H9 (cell line): Measurements from ENCODE around the gene GATA2. TPM values are rescaled to one million over a fixed set of nuclear protein-coding genes. Genes with fewer than 3 reads are reported as not detected.

Experiments
- DNase-seq: peaks from one replicate; pipeline ENCODE4 v3.0.0-alpha.2; 2017
- H2AFZ ChIP-seq: one replicate; pipeline ENCODE4 v1.6.1; 2013; ENCODE audit warnings: mild to moderate bottlenecking, low read length, control low read depth, moderate library complexity
- H2AK5ac ChIP-seq: 2 replicates; pipeline ENCODE4 v1.6.1; 2013; ENCODE audit warnings: low read length, control low read depth, mixed read lengths; ENCODE audit not compliant: insufficient read length
- H2BK120ac ChIP-seq: one replicate; pipeline ENCODE4 v1.6.1; 2013; ENCODE audit warnings: low read depth, mild to moderate bottlenecking, low read length, control low read depth, inconsistent platforms; ENCODE audit not compliant: poor library complexity, severe bottlenecking
- H2BK12ac ChIP-seq: 2 replicates; pipeline ENCODE4 v1.6.1; 2013; ENCODE audit warnings: low read length, control low read depth, mixed read lengths, low read depth; ENCODE audit not compliant: insufficient read length
- H2BK15ac ChIP-seq: 2 replicates; pipeline ENCODE4 v1.6.1; 2013; ENCODE audit warnings: low read depth, low read length, control low read depth
- H2BK20ac ChIP-seq: one replicate; pipeline ENCODE4 v1.6.1; 2013; ENCODE audit warnings: low read depth, mild to moderate bottlenecking, low read length, control low read depth, inconsistent platforms; ENCODE audit not compliant: poor library complexity, severe bottlenecking
- H2BK5ac ChIP-seq: 2 replicates; pipeline ENCODE4 v1.6.1; 2013; ENCODE audit warnings: low read length, control low read depth, mixed read lengths; ENCODE audit not compliant: insufficient read length
- H3K14ac ChIP-seq: 2 replicates; pipeline ENCODE4 v1.6.1; 2013; ENCODE audit warnings: low read length, control low read depth; ENCODE audit not compliant: insufficient read depth
- H3K18ac ChIP-seq: 2 replicates; pipeline ENCODE4 v1.6.1; 2013; ENCODE audit warnings: low read depth, mild to moderate bottlenecking, mixed read lengths, low read length, control low read depth; ENCODE audit not compliant: insufficient read length
- H3K23ac ChIP-seq: 2 replicates; pipeline ENCODE4 v1.6.1; 2013; ENCODE audit warnings: low read length, control low read depth, mixed read lengths, low read depth; ENCODE audit not compliant: insufficient read length
- H3K23me2 ChIP-seq: 2 replicates; pipeline ENCODE4 v1.6.1; 2013; ENCODE audit warnings: low read depth, mild to moderate bottlenecking, mixed read lengths, low read length, control low read depth; ENCODE audit not compliant: insufficient read length, poor library complexity, severe bottlenecking
- H3K27ac ChIP-seq: 2 replicates; pipeline ENCODE4 v1.5.1; 2013; ENCODE audit warnings: low read length, control low read depth, mixed read lengths, low read depth; ENCODE audit not compliant: insufficient read length
- H3K27me3 ChIP-seq: 2 replicates; pipeline ENCODE4 v1.6.1; 2013; ENCODE audit warnings: low read length, control low read depth, inconsistent platforms; ENCODE audit not compliant: insufficient read depth
- H3K4ac ChIP-seq: 2 replicates; pipeline ENCODE4 v1.6.1; 2013; ENCODE audit warnings: low read depth, mild to moderate bottlenecking, control low read depth, inconsistent platforms, low read length, moderate library complexity
- H3K4me1 ChIP-seq: 2 replicates; pipeline ENCODE4 v1.6.1; 2013; ENCODE audit warnings: low read length, control low read depth, inconsistent platforms; ENCODE audit not compliant: insufficient read depth
- H3K4me2 ChIP-seq: 2 replicates; pipeline ENCODE4 v1.6.1; 2013; ENCODE audit warnings: low read length, control low read depth, mixed read lengths; ENCODE audit not compliant: insufficient read length, insufficient read depth
- H3K56ac ChIP-seq: 2 replicates; pipeline ENCODE4 v1.6.1; 2013; ENCODE audit warnings: low read depth, mild to moderate bottlenecking, mixed read lengths, low read length, control low read depth; ENCODE audit not compliant: insufficient read length
- H3K79me1 ChIP-seq: 2 replicates; pipeline ENCODE4 v1.6.1; 2013; ENCODE audit warnings: low read depth, mild to moderate bottlenecking, moderate library complexity, low read length, control low read depth, inconsistent platforms; ENCODE audit not compliant: insufficient read depth, poor library complexity, severe bottlenecking
- H3K79me2 ChIP-seq: 2 replicates; pipeline ENCODE4 v1.6.1; 2013; ENCODE audit warnings: low read length, control low read depth, inconsistent platforms; ENCODE audit not compliant: insufficient read depth
- H3K9ac ChIP-seq: 2 replicates; pipeline ENCODE4 v1.6.1; 2013; ENCODE audit warnings: low read length, control low read depth, mixed read lengths; ENCODE audit not compliant: insufficient read length; ENCODE audit errors: extremely low read depth
- H3K9me3 ChIP-seq: one replicate; pipeline ENCODE4 v1.6.1; 2013; ENCODE audit warnings: low read depth, low read length, inconsistent platforms; ENCODE audit not compliant: control insufficient read depth
- H3T11ph ChIP-seq: one replicate; pipeline ENCODE4 v1.6.1; 2013; ENCODE audit warnings: mild to moderate bottlenecking, low read length, control low read depth, inconsistent platforms
- H4K20me1 ChIP-seq: one replicate; pipeline ENCODE4 v1.6.1; 2013; ENCODE audit not compliant: control insufficient read depth, insufficient read length, insufficient read depth
- H4K5ac ChIP-seq: 2 replicates; pipeline ENCODE4 v1.6.1; 2013; ENCODE audit warnings: low read depth, mild to moderate bottlenecking, mixed read lengths, low read length, control low read depth; ENCODE audit not compliant: insufficient read length
- H4K8ac ChIP-seq: replicated peaks from 2 replicates; pipeline ENCODE4 v1.6.1; 2013; ENCODE audit warnings: low read length, control low read depth, mixed read lengths, low read depth; ENCODE audit not compliant: insufficient read length
- H4K91ac ChIP-seq: 2 replicates; pipeline ENCODE4 v1.6.1; 2013; ENCODE audit warnings: low read depth, mild to moderate bottlenecking, moderate library complexity, mixed read lengths, low read length, control low read depth; ENCODE audit not compliant: insufficient read length
- H3K27ac Mint-ChIP-seq, 3 experiments: 2 replicates in 2 of 3; 3 replicates in 1 of 3; pipeline ENCODE4 v1.8.0; 2020 to 2021; ENCODE audit warnings: mixed read lengths in 3 of 3, mild to moderate bottlenecking in 1 of 3, moderate library complexity in 1 of 3
- H3K27me3 Mint-ChIP-seq: 2 replicates; pipeline ENCODE4 v1.8.0; 2021; ENCODE audit warnings: low read depth, mild to moderate bottlenecking, moderate library complexity, mixed read lengths
- H3K36me3 Mint-ChIP-seq, 3 experiments: 2 replicates in 2 of 3; 3 replicates in 1 of 3; pipeline ENCODE4 v1.8.0; 2020 to 2021; ENCODE audit warnings: low read depth in 3 of 3, mixed read lengths in 3 of 3; ENCODE audit not compliant: insufficient read depth in 1 of 3
- H3K4me1 Mint-ChIP-seq, 2 experiments: 2 replicates each; pipeline ENCODE4 v1.8.0; 2020; ENCODE audit warnings: mixed read lengths in 2 of 2
- H3K4me3 Mint-ChIP-seq, 2 experiments: 2 replicates in 1 of 2; 3 replicates in 1 of 2; pipeline ENCODE4 v1.8.0; 2020 to 2021; ENCODE audit warnings: mild to moderate bottlenecking in 2 of 2, mixed read lengths in 2 of 2, moderate library complexity in 1 of 2
- H3K9me3 Mint-ChIP-seq, 2 experiments: 2 replicates in 1 of 2; 3 replicates in 1 of 2; pipeline ENCODE4 v1.8.0; 2020; ENCODE audit warnings: mild to moderate bottlenecking in 2 of 2, mixed read lengths in 2 of 2, moderate library complexity in 1 of 2
- CTCF ChIP-seq: fragments of 200-600 bp; sonication (generic); conservative IDR thresholded peaks from 3 replicates; pipeline ENCODE4 v1.8.0; 2021; ENCODE audit warnings: antibody characterized with exemption, mild to moderate bottlenecking
- WGBS: extraction: QIAGEN DNeasy Blood & Tissue Kit; methylation state at CpG from one replicate; pipeline ENCODE4 v1.1.7; 2013; ENCODE audit warnings: missing lambda C conversion rate, low lambda C conversion rate, mixed read lengths; ENCODE audit not compliant: insufficient read length; ENCODE audit errors: extremely low coverage; 5-methylcytosine and 5-hydroxymethylcytosine counted together
- total RNA-seq: library from RNA; stranded (reverse); gene quantifications from 2 replicates; pipeline ENCODE4 v1.2.1, GENCODE V29; 2021

Gene GATA2
- total RNA-seq, 1 experiment from 2014 or later: 1.9 TPM

GRCh38 chr3:128471720-128472119, 21.3 kb downstream of the GATA2 start:
- Histone ChIP-seq H3K4me1 (no peaks in the 10 kb centered on the region), H3K23me2 (no peaks in the 10 kb centered on the region), H3K79me1 (no peaks in the 10 kb centered on the region), H3K9me3 (no peaks in the 10 kb centered on the region), H2BK120ac (no peak overlapping the region), H3K27ac (no peak overlapping the region), H3K4me2 (no peak overlapping the region), H4K8ac (no peak overlapping the region), H2BK5ac (no peak overlapping the region), H3K9ac (no peak overlapping the region), H4K91ac (no peak overlapping the region), H3K23ac (no peak overlapping the region), H3K18ac (no peak overlapping the region), H2AK5ac (no peak overlapping the region), H3K27me3 (peaks cover 30% of the 10 kb centered on the region; the same call in 1 of the 2 replicates), H4K20me1 (no peaks in the 10 kb centered on the region), H2BK15ac (no peak overlapping the region), H3K14ac (no peak overlapping the region), H2AFZ (no peak overlapping the region), H2BK20ac (no peak overlapping the region), H3T11ph (no peak overlapping the region), H3K56ac (no peak overlapping the region), H4K5ac (no peak overlapping the region), H2BK12ac (no peak overlapping the region), H3K4ac (no peak overlapping the region), H3K79me2 (no peaks in the 10 kb centered on the region)
- no CpG with 5 or more reads among the region's 3 CpGs for WGBS
- peaks cover 93% of the 10 kb centered on the region for H3K27me3 Mint-ChIP-seq
- H3K4me3 Mint-ChIP-seq: peak overlapping the region in 1 of 2 experiments; percentile 18; a peak in 1 of 5 replicates
- TF ChIP-seq CTCF: no peak
- H3K4me1 Mint-ChIP-seq: peaks cover 24 to 31% of the 10 kb centered on the region in 2 experiments
- DNase-seq: no peak
- H3K36me3 Mint-ChIP-seq: no peaks in the 10 kb centered on the region; a peak in 2 of 7 replicates
- H3K27ac Mint-ChIP-seq: no peak overlapping the region; a peak in 1 of 7 replicates
- peaks cover 0 to 4% of the 10 kb centered on the region in 2 experiments; a peak in 2 of 5 replicates for H3K9me3 Mint-ChIP-seq
